NCI-H526 (cell line): ENCODE data around the gene ARHGAP1.

Experiments used
- DNase-seq, 2 experiments: peaks; one replicate each; lab custom pipeline; 2025; lab: John Stamatoyannopoulos, UW

The ARHGAP1 gene

DNA sequence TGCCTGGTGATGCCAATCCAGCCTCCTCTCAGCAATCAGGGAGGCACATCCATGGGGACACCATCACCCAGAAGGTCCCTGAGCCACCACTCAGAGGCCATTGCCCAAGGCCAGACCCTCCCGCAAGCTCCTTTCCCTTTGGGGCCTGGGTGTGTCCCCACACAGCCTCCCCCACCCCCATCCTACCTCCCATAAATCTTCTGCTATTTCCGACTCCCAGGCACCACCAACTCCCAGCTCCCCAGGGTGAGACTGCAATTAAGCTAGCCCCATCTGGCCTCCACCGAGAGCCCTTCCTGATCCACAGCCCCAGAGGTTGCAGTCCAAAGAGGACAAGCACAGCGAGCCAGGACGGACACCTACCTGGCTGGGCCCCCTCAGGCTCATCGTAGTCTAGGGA lies 6.3 kb downstream of the ARHGAP1 start:
- no peak for DNase-seq

DNA sequence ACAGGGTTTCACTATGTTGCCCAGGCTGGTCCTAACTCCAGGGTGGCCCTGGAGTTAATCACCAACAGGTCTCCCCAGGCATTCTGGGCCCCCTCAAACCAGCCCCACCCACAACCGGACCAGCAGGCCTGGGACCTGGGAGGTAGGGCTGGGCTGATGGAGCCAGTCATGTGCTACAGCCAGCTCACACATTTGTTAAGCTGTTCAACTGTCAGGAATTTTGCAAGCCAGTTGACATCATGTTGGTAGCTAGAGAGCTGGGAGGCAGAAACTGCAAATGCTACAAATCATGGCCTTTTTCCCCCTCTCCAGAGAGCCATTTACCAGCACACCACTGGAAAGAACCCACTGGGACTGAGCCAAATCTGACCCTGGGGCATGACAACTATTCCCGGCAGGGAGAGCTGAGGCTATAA lies 6.8 kb downstream of the ARHGAP1 start:
- DNase-seq: no peak

DNA sequence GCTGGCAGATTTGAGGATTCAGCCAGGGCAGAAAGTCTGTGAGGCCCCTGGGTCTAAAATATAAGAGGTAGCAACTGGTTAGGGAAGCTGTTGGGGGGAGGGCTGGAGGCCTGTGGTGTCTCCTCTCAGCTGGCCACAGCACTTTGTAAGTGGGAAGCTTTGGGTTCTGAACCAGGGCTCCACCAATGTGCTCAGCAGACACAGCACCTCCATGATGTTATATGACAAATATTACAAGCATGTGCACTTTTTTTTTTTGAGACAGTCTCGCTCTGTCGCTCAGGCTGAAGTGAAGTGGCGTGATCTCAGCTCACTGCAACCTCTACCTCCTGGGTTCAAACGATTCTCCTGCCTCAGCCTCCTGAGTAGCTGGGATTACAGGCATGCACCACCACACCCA lies 8.0 kb downstream of the ARHGAP1 start:
- no peak for DNase-seq

DNA sequence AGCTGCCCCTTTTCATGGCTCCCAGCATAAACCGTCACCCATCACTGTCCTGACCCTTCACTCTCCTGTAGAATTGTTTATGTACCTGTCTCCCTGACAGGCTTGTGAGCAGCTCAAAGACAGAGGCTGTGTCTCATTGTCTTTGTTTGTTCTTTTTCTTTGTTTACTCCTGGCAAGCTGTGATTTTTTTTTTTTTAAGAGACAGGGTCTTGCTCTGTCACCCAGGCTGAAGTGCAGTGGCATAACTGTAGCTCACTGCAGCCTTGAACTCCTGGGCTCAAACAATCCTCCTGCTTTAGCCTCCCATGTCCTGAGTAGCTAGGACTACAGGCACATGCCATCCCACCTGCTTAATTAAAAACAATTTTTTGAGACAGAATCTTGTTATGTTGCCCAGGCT lies 9.7 kb downstream of the ARHGAP1 start:
- DNase-seq: no peak

DNA sequence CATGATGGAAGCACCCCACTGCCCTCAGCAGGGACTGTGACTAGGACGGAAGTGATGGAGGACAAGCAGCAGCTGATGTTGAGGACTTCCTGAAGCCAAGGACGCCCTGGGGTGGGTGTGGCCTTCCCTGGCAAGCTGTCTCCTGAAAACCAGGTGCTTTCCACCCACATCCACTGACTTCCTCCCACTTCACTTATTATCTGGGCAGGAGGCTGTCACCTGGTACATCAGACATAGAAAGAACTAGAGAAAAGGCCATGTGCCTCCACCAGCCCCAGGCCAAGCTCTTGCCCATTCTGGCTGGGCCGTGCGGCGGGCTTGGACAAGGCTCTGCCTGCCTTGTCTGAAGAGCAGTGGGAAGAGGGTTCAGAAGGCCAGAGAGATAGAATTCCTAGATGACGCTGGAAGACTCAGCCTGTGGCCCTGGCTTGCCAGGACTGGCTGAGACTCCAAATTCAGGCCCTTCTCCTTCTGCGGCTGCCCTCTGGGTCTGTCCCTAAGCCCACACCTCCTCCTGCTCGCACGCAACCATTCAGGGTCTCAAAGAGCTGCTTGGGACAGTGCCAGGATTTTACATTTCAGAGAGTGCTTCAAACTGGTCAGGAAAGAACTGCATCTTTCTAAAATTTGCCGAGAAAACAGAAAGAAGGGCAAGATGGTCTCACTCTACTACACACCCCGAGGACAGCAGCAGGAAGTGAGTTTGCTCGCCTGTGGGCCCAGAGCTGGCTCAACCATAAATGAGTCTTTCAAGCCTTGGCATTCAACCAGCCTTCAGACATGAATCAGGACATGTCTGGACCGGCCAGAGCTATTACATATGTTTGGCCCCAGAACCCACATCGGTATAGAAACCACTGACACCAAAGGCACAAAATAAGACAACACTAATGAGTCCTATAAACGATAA lies 13.3 kb downstream of the ARHGAP1 start:
- DNase-seq: no peak

DNA sequence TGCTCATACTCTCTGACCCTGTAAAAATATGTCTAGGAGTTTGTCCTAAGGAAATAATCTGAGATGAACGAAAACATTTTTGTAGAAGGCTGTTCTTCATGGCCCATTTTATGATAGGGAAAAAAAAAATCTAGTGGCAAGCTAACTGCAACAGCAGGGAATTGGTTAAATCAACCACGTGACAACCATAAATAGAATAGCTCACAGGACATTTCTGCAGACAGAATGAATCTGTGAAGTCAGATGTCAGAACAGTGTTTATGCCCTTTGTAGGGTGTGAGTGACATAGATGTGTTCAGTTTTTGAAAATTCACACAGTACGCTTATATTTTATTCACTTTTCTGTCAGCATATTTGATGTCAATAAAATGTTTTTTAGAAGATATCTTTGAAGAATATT lies 16.1 kb downstream of the ARHGAP1 start:
- no peak for DNase-seq

DNA sequence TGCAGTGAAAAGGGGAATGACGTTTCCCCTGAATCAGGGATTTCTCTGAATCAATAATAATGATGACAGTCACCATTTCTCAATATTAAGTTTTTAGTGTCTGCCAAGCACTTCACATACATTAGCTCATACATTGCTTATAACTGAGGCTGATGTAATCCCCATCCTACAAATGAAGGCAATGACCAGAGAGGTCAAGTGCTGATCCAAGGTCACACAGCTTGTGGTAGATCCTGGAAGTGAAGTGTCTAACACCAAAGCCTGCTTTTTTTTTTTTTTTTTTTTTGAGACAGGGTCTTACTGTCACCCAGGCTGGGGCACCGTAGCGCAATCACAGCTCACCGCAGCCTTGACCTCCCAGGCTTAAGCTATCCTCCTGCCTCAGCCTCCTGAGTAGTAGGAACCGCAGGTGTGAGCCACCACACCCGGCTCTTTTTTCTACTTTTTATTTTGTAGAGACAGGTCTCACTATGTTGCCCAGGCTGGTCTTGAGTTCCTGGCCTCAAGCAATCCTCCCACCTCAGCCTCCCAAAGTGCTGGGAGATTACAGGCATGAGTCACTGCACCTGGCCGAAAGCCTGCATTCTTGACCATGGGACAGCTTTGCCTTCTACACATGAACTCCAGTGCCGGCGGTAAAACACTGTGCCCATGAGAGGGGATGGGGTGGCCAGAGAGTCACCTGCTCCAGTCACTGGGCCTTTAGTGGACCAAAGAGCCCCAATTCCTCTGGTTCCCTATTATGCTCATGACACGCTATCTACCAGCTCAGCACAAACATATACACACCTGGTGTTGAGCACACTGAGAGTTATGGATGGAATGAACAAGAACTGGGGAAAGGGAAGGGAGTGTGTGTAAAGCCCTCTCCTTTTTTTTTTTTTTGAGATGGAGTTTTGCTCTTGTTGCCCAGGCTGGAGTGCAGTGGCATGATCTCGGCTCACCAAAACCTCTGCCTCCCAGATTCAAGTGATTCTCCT lies 17.4 kb downstream of the ARHGAP1 start:
- no peak for DNase-seq

DNA sequence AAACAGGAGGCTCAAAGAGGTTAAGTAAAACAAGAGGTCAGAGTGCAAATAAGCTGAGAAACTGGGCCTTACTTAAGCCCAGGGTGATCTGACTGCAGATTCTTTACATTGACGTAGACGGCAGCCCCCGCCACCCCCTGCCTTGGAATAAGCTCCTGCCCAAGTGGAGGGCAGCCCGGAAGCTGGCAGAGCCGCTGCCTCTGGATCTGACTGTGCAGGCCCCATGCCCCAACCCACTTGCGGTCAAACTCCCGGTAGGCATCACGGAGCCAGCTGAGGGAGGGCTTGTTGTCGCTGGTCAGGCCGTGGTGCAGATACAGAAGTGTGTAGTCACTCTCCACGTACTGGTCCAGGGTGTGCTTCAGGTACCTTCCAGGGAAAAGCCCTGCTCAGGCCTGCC lies 18.6 kb downstream of the ARHGAP1 start:
- no peak for DNase-seq

DNA sequence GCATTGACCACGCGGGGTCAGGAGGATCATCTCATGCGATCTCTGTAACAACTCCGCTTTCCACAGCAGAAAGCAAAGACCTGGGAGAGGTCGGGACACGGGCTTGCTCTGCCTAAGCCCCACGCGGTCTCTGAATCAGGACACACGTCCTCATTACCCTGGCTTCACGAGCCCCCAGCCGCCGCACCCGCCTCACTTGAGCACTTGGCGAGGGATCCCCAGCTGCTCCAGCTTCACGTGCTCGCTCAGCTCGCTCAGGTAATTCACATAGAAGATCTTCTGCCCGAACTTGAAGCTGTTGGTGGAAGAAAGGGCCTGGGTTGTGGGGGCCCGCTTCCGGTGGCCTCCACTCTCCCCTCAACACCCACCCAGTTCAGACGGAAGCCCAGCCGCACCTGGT lies 19.6 kb downstream of the ARHGAP1 start:
- DNase-seq: no peak

DNA sequence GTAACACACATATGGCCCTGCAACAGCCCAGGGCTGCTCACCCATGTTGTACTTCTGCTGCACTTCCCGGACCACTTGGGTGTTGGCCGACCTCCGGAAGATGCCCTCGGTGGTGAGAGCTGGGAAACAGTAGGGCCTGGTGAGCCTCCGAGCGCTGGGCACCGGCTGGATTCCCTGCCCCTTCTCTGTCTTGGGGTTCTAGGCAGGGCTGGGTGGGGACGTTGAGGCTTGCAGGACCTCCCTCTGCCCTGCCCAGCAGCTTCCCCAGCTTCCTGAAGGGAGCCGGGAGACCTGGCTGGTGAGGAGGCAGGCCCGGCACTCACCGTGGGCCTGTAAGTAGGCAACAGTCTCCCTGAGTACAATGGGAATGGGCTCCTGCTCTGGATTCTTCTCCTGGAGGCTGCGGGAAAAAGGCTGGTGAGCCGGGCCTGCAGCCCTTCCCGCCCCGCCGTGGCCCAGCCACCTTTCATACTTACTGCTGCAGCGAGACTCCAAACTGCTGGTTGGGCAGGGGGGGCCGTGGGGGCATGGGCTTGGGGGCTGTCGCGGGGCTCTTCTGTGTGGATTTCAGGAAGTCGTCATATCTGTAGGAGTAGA lies 20.2 kb downstream of the ARHGAP1 start:
- no peak for DNase-seq

DNA sequence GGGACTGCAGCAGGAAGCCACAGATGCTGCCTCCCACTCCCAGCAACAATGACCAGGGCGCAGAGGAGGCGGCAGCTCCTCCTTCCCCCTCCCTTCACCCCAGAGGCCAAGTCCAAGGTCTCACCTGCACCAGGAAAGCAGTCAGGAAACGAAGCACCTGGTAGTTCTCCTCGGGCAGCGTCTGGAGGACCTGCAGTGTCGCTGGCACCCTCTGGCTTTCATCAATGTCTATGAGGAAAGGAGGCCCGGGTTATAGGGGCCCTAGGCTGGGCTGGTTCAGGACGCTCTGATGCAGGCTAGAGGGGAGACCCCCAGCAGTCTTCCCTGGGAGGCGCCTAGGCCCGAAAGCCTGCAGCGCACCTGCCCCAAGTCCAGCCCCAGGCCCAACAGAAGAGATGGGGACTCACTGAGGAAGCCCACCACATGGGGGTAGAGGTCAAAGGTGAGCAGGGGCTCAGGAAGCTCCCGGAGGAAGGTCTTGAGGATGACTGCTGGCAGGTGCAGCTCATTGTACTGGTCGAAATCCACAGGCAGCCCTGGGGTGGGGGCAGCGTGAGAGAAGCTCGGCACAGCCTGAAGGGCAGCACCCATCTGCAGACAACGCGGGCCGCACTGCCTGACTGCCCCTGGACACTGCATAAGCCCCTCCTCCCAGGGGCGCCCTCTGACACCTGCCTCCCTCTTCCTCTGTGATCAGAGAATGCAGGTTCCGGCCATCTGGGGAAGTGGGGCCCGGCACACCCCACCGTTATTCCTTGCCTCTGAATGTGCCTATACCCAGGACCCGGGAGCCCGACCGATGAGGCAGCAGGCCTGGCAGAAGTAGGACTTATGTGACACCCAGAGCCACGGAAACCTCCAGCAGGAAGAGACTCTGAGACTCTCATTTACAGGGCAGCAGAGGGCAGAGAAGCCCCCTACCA lies 20.9 kb downstream of the ARHGAP1 start:
- DNase-seq: no peak

DNA sequence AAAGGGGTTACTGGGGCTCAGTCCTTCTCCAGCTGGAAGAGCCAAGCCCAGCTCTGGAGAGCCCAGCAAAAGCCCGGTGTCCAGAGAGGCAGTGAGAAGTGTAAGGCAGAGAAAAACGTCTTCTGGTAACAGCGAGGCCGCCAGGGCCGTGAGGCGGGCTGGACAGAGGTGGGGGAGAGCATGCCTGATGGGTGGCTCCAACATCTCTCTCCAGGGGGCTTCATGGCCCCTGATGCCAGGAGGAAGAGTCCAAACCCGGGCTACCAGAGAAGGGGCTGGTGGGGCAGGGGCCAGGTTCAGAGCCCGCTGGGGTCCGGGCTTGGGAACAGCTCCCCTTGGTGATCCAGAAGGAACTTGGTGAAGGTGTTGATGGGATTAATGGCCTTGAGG lies 21.7 kb downstream of the ARHGAP1 start:
- DNase-seq: no peak

DNA sequence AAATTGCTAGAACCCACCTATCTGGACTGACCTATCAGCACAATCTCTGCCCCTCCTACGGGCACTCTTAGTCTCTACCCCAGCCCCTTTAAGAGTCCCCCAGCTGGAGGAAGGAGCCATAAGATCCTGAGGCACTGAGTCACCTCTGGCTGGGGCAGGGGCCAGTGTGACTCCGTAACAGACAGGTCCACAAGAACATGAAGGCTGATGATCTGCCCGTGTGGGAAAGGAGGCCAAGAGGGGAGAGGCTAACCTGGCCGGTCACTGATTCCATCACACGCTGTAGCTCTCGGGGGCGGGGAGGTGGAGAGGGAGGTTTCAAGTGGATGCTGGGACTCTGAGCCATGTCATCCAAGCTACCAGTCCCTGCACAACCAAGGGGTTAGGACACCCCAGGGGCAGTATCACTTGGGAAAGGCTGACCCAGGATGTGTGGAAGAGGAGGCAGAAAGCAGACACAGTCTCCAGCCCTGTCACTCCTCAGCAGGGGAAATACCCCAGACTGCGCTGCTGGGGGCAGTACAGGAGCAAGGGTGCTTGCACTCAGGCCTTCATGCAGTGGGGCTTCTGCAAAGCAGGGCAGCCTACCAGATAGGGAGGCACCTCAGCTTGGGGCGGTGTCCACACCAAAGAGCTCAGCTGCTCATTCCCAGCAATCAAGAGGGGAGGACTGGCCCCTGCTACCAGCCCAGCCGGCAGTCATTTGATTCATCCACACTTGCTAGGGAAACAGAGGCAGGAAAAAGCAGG lies 22.3 kb downstream of the ARHGAP1 start:
- DNase-seq: peak in 1 of 2 experiments; percentile 13

DNA sequence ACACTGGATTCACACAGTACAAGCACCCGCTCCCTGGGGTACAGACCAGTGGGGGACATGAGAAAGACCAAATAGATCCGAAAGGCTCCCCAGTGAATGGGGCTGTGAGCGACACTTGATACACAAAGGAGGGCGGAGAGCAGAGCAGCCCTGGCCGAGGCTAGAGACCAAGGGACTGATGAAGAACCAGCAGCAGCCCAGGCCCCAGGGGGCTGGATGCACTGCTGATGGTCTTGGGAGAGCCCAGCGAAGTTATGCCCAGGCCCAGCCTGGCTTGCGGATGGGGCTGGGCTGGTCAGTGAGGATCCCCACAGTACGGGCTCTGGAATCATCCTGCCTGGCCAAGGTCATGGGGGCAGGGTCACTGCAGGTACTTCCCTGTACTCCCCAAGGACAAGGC lies 23.2 kb downstream of the ARHGAP1 start:
- no peak for DNase-seq

DNA sequence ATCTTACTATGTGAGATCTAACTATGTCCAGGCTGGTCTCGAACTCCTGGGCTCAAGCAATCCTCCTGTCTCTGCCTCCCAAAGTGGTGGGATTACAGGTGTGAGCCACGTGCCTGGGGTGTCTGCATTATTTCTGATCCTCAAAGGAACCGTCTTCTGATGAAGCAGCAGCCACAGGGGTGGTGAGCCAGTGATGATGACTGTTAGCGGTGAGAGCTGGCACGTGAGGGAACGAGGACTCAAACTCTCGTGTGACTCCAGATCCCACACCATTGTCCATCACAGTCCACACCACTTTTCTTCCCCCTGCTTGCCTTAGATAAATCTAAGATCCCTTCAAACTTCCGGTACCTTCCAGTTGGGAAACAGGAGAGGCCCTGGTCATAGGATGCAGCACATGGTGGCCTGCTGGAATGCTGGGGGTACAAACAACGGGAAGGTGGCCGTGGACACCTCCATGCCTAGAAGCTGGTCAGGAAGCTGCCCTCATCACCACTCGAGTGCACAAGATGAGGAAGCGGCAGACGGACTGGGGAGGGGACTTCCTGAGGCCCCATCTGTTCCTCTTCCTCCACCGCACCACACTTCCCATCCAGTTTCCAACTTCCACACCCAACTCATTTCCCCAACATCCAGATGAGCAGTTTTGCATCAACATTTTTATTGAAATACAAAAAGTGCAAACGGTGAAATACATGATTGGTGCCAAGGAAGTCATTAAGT lies 23.8 kb downstream of the ARHGAP1 start:
- no peak for DNase-seq

DNA sequence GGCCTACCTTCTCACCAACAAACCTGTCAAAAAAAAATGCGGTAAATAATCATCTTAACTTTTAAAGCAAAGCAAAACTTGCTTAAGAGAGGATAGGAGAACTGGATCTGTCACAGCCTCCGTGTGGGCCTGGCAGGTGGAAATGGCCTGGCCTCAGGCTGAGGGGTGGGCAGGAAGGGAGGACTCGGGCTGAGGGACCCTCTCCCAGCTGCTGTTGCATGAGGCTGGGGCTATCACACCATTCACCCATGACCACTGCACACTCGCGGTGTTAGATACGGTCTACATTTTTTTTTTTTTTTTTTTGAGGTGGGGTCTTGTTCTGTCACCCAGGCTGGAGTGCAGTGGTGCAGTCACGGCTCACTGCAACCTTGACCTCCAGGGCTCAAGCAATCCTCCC lies 24.5 kb downstream of the ARHGAP1 start:
- no peak for DNase-seq

DNA sequence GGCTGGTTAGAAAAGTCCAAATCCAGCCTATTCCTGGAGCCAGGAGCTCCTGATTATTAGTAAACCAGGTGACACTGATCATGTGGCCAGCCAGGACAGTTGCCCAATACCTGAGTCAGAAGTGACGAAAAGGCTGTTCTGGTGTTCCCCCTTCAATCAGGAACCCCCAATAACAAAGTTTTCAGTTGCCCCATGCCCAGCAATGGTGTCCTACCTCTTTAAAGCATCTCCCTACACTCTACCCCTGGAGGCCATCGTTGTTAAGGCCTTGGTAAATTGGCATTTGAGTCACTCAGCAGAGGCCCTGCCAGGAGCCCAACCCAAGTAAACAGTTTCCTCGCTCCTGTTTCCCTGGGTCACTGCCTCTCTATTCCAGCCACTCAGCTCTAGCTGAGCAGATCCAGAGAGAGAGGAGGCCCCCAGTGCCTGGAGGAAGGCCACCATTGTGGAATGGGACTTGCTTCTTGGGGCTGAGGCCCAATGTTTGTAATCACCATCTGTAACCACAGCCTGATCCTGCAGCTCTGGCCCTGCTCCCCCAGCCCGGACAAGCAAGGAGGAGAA lies 25.0 kb downstream of the ARHGAP1 start:
- peak; percentile 28 to 45 for DNase-seq

DNA sequence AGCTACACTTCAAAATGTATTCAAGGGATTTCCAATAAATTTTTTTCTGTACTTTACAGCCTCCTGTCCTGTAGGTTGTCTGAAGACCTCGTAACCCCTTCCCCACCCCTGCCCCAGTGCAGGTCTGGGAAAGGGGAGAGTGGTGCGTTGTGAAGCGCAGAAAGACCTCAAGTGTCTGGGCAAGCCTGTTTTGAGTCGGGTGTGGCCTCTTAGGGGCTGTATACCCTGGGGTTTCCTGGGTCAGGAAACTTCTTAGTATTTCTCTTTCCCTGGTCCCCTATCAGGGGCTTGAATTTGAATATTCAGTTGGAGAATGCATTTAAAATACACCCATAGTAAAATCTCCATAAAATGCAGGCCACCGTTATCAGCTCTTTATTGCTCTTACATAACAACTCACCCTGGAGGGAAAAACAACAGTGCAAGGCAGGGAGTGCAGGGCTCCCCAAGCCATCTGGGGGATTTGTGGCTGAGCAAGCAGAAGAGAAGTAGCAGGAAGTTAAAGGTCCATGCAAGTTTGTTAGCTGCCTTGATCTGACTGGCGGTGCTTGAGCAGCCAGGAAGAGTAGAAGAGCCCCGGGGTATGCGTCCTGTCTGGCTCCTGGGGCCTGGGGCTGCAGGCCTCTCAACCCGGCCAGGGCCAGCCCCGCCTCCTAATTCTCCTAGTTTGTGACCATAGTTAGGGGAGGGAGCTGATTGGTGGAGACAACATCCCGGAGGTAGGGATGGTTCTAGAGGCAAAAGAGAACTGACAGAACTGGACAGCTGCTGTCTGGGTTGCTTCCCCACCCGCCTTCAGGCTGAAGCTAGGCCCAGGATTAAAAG lies 25.7 kb downstream of the ARHGAP1 start:
- DNase-seq: peak; percentile 87 to 92
